Heart right ventricle (tissue), 16 donors: Measurements from ENCODE around the gene NKAPD1. TPM values are rescaled to one million over a fixed set of nuclear protein-coding genes. Genes with fewer than 3 reads are reported as not detected.
A peak's percentile ranks its signal among the peaks of the same experiment; 100 is the strongest.

Experiments
- ATAC-seq, 8 donors: fragments of 200-7000 bp; cut with Tn5 transposase; one replicate each; pipeline ENCODE4 v1.9.1; 2020; ENCODE audit warnings: mild to moderate bottlenecking in 8 of 8, moderate library complexity in 8 of 8, moderate number of reproducible peaks in 1 of 8
- DNase-seq, 2 donors: peaks; one replicate each; pipeline ENCODE4 v3.0.0-alpha.2; 2020
- H3K27ac ChIP-seq, 10 donors: fragments of 200-600 bp; sonication (generic) in 2 of 10; one replicate each; pipeline versions ENCODE4 v1.5.0 to v1.8.0; 2020 to 2022; ENCODE audit warnings: mild to moderate bottlenecking in 3 of 10
- H3K27me3 ChIP-seq, 7 donors: fragments of 200-600 bp; one replicate each; pipeline ENCODE4 v1.8.0; 2021 to 2022; ENCODE audit warnings: mild to moderate bottlenecking in 2 of 7
- H3K36me3 ChIP-seq, 9 donors: fragments of 200-600 bp; sonication (generic) in 1 of 9; one replicate each; pipeline versions ENCODE4 v1.5.0 to v1.8.0; 2020 to 2022; ENCODE audit warnings: mild to moderate bottlenecking in 2 of 9
- H3K4me1 ChIP-seq, 9 donors: fragments of 200-600 bp; sonication (generic) in 1 of 9; one replicate each; pipeline versions ENCODE4 v1.5.0 to v1.8.0; 2020 to 2022; ENCODE audit warnings: mild to moderate bottlenecking in 4 of 9
- H3K4me3 ChIP-seq, 10 donors: fragments of 200-600 bp; sonication (generic) in 2 of 10; one replicate each; pipeline versions ENCODE4 v1.5.0 to v1.8.0; 2020 to 2022; ENCODE audit warnings: mild to moderate bottlenecking in 7 of 10, moderate library complexity in 2 of 10
- H3K9me3 ChIP-seq, 11 donors: fragments of 200-600 bp in 10 of 11; sonication (generic) in 2 of 11; one replicate each; pipeline versions ENCODE4 v1.5.0 to v1.8.0; 2013 to 2022; ENCODE audit warnings: mild to moderate bottlenecking in 2 of 11, control low read depth in 1 of 11, moderate library complexity in 1 of 11
- WGBS, 2 donors: extraction: QIAGEN DNeasy Blood & Tissue Kit; methylation state at CpG; one replicate each; pipeline ENCODE4 v1.1.7; 2013; ENCODE audit warnings: inconsistent platforms in 1 of 2; 5-methylcytosine and 5-hydroxymethylcytosine counted together
- intact Hi-C, 10 donors: fragments of 100-400 bp; cut with DNase I; formaldehyde crosslinking; loops; one replicate each; pipeline versions ENCODE4 v1.11.1 to v1.14.2; 2022
- polyA plus RNA-seq, 2 donors: library from polyadenylated mRNA; stranded (reverse); fragments of 200-250 nt; gene quantifications; one replicate each; pipeline ENCODE4 v1.2.3, GENCODE V29; 2013
- total RNA-seq, 10 donors: library from RNA; stranded (reverse); fragmentation: NEBNext Ultra II Directional in 3 of 10; extraction: Animal tissue kit (Norgen Biotek cat#: 25700) in 3 of 10; gene quantifications; one replicate each; pipeline versions ENCODE4 v1.2.1 to v1.2.4, GENCODE V29; 2021 to 2023
- TF ChIP-seq, protein P1 (sequence below), 9 donors: fragments of 200-600 bp; sonication (generic) in 2 of 9; IDR thresholded peaks; one replicate each; pipeline versions ENCODE4 v1.5.0 to v1.8.0; 2021 to 2022; ENCODE audit warnings: antibody characterized with exemption in 9 of 9, mild to moderate bottlenecking in 5 of 9, moderate library complexity in 1 of 9
- donor health status: Arrhythmogenic right ventricular cardiomyopathy.
- donor health status: ischemic (EF 13 %, LVEDD 7.1; RV severe dilation, severe dysfunction).
- donor health status: healthy with polysubstance abuse.
- donor health status: DM: no; HTN: yes; CAD: no.
- donor health status: DM: no; HTN: no; CAD: no.
- donor health status: ischemic (EF 25% LVEDD 6.9; RV normal size, moderate dysfunction).
- donor health status: ischemic (EF 25% LVEDD 5.7; RV mildly dilated, moderate dysfunction).
- donor health status: healthy.
- donor health status: DM: yes; HTN: yes; CAD: no.
- donor health status: Ischemic cardiomyopathy.
- donor health status: ischemic (EF 35%, LVEDD 5.7; RV mildly dilated, moderate dysfunction).
- donor health status: nonischemic (EF 11% LVEDD 7.7; RV severe dilation, severe dysfunction).
- donor health status: DM: yes; HTN: yes; CAD: no.
- donor health status: PGD.
- donor health status: ischemic (EF 29% LVEDD 5.4; RV normal size, mild dysfunction).
- donor health status: nonischemic (EF 23%, LVEDD 6.1; RV moderate dilation, normal function).

Gene NKAPD1
- total and polyA plus RNA-seq, 12 donors, result 5.2 to 10.5 (median 7.8) TPM

DNA sequence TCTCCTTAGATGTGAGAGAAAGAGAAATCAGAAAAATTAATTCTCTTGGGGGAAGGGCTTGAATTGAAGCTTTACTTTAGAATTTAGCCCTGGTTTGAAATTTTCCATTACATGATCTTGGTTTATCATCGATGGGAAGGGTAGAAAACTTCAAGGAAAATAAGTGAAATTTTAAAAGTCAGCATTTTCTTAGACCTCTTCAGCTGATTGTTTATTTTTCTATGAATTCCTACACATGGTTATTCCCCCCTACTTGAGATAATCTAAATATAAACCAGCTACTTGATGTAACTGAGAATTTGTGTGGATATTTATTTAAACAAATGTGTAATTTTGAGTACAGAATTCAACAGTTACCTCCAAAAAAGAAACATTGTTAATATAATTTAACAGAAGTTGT is 11.2 kb upstream of the NKAPD1 start:
- H3K9me3 ChIP-seq, result no peaks in the 10 kb centered on the region
- TF ChIP-seq, protein P1, sequence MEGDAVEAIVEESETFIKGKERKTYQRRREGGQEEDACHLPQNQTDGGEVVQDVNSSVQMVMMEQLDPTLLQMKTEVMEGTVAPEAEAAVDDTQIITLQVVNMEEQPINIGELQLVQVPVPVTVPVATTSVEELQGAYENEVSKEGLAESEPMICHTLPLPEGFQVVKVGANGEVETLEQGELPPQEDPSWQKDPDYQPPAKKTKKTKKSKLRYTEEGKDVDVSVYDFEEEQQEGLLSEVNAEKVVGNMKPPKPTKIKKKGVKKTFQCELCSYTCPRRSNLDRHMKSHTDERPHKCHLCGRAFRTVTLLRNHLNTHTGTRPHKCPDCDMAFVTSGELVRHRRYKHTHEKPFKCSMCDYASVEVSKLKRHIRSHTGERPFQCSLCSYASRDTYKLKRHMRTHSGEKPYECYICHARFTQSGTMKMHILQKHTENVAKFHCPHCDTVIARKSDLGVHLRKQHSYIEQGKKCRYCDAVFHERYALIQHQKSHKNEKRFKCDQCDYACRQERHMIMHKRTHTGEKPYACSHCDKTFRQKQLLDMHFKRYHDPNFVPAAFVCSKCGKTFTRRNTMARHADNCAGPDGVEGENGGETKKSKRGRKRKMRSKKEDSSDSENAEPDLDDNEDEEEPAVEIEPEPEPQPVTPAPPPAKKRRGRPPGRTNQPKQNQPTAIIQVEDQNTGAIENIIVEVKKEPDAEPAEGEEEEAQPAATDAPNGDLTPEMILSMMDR (IDR thresholded peaks at IDR 0.05), result no peak
- 75 to 78% methylated on average over 1 of the region's 1 CpG for WGBS, 2 donors
- H3K36me3 ChIP-seq, result peaks cover 0 to 73% (median 25%) of the 10 kb centered on the region in 9 donors
- ATAC-seq (no peak), DNase-seq (no peak)
- intact Hi-C loops, result no loop called here
- no peaks in the 10 kb centered on the region for H3K27me3 ChIP-seq
- H3K4me1 ChIP-seq, result no peaks in the 10 kb centered on the region
- no peak overlapping the region for H3K27ac ChIP-seq
- no peak overlapping the region for H3K4me3 ChIP-seq

DNA sequence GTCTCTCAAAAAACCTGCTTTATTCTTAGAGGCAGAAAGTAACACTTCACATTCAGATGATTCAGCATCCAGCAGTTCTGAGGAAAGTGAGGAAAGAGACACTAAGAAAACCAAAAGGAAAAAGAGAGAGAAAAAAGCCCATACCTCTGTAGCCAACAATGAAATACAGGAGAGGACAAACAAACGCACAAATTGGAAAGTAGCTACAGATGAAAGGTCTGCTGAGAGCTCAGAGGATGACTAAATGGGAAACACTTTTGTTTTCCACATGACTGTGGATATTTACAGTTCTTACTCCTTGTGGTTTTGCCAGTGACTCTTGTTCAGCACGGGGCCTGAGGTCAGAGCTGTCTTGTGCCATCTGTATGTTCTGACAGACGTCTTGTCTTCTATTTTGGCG is 8.6 kb downstream of the NKAPD1 start:
- DNase-seq, result peak in 1 of 2 donors; percentile 9
- peak in 4 of 8 donors; percentile 29 to 41 (median 31) for ATAC-seq
- peaks cover 0 to 77% (median 63%) of the 10 kb centered on the region in 9 donors for H3K36me3 ChIP-seq
- no peaks in the 10 kb centered on the region for H3K27me3 ChIP-seq
- H3K4me1 ChIP-seq, result peaks cover 0 to 40% (median 16%) of the 10 kb centered on the region in 9 donors
- H3K27ac ChIP-seq, result peak overlapping the region in 8 of 10 donors; percentile 2 to 72 (median 61)
- H3K9me3 ChIP-seq, result no peaks in the 10 kb centered on the region
- intact Hi-C loops, result loop anchor here in 4 of 10 donors (10.0 kb wide), 3 partner anchors 148 to 208 kb away; partner anchors contain the start of genes ALG9 (in 2 of the 4), CFAP68 (in 2 of the 4), DIXDC1 (in 2 of the 4) and FDXACB1 (in 2 of the 4)
- TF ChIP-seq, protein P1 (IDR thresholded peaks at IDR 0.05), result no peak
- no peak overlapping the region for H3K4me3 ChIP-seq
- WGBS, 2 donors, result 63 to 69% methylated on average over 4 of the region's 4 CpGs

DNA sequence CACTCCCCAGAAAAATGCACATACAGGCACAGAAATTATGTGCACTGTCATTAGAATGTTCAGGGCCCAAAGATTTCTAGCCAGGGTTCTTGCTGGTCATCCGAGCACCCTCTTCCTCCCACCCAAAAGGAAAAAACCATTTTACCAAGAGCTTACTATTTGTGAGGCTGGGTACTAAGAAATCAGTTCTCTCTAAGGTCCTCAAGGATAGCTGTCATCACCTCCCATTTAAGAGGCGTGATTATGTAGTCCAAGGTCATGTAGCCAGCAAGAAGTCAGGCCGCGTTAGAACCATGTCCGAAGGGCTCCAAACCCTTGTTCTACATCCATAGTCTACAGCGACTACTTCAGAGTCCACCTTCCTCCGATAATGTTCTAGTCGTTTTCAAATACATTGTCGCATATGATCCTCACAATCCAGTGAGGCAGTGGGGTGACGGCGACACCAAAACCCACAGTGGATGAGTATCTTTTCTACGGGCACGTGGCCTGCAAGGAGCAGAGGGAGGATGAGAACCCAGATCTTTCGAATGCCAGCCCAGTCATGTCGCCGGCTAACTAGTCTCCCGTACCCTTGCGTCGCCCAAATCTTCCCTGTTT is 11.8 kb downstream of the NKAPD1 start:
- H3K4me1 ChIP-seq, result peaks cover 3 to 68% (median 36%) of the 10 kb centered on the region in 9 donors
- no peak for DNase-seq
- peak in 7 of 8 donors; percentile 29 to 54 (median 35) for ATAC-seq
- TF ChIP-seq, protein P1 (IDR thresholded peaks at IDR 0.05), result no peak
- 4% methylated on average over 19 of the region's 19 CpGs for WGBS, 2 donors
- H3K9me3 ChIP-seq, result no peaks in the 10 kb centered on the region
- H3K36me3 ChIP-seq, result peaks cover 0 to 77% (median 65%) of the 10 kb centered on the region in 9 donors
- H3K4me3 ChIP-seq, result peak overlapping the region; percentile 71 to 94 (median 84)
- peak overlapping the region; percentile 69 to 95 (median 88) for H3K27ac ChIP-seq
- intact Hi-C loops, result loop anchor here in 6 of 10 donors (1.0 to 10.0 kb wide), 6 partner anchors 12 to 211 kb away; partner anchors contain the start of genes CFAP68 (in 3 of the 6), FDXACB1 (in 3 of the 6), ALG9 (in 2 of the 6) and DIXDC1 (in 2 of the 6)
- H3K27me3 ChIP-seq, result no peaks in the 10 kb centered on the region

DNA sequence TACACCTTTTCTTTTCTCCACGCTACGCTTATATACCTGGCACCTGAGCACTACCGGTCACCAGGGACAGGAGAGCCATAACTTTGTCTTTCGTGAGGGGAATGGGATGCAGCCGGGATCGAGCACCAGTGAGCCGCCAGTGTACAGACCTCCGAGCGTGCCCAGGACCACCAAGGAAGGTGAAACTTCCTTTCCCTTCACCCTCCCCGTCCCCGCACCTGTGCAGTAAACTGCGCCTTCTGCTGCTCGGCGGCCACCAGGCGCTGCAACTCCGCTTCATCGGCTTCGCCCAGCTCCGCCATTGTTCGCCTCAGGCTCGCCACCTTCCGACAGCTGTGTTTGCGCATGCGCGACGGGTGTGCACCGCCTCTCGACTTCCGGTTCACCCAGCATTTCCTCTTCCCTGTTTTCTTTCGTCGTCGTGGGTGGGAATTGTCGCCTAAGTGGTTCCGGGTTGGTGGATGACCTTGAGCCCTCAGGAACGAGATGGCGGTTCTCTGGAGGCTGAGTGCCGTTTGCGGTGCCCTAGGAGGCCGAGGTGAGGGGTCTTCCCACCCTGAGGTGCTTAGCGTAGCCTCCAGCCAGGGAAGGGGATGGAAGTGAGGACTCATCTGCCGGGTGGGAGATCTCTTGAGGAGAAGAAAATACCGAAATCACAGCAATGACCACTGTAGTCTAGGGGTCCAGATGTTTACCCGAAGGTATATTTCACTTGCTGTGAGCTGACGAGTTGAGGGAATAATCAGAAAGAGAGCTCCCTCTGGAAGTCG is 12.5 kb downstream of the NKAPD1 start, which contains the start of the genes SDHD and TIMM8B:
SDHD (plus strand) TSS at position 452 of the 770 bp plus-strand sequence; CDS start at position 487, 35 bp downstream.
TIMM8B (minus strand) TSS at position 335 of the 770 bp plus-strand sequence; CDS start at position 302, 33 bp downstream.
- no peaks in the 10 kb centered on the region for H3K9me3 ChIP-seq
- 1% methylated on average over 45 of the region's 45 CpGs for WGBS, 2 donors
- TF ChIP-seq, protein P1 (IDR thresholded peaks at IDR 0.05), result peak in 5 of 9 donors; percentile 18 to 50 (median 46)
- intact Hi-C loops, result loop anchor here in 6 of 10 donors (1.0 to 10.0 kb wide), 6 partner anchors 12 to 212 kb away; partner anchors contain the start of genes CFAP68 (in 3 of the 6), FDXACB1 (in 3 of the 6), ALG9 (in 2 of the 6) and DIXDC1 (in 2 of the 6)
- peaks cover 0 to 77% (median 66%) of the 10 kb centered on the region in 9 donors for H3K36me3 ChIP-seq
- ATAC-seq (peak; percentile 92 to 98 (median 96)), DNase-seq (peak; percentile 95 to 97)
- H3K4me1 ChIP-seq, result peaks cover 3 to 68% (median 36%) of the 10 kb centered on the region in 9 donors
- H3K27ac ChIP-seq, result peak within 1 kb of the TSS; percentile 69 to 95 (median 88)
- H3K4me3 ChIP-seq, result peak within 1 kb of the TSS; percentile 71 to 94 (median 84)
- no peaks in the 10 kb centered on the region for H3K27me3 ChIP-seq
